Right ventricle myocardium inferior (tissue), 1 donor: ENCODE results near the gene LHPP. TPM values are rescaled to one million over a fixed set of nuclear protein-coding genes. Genes with fewer than 3 reads are reported as not detected.

ENCODE experiments used
- ATAC-seq: fragments of 200-7000 bp; cut with Tn5 transposase; one replicate; pipeline ENCODE4 v1.9.1; 2020; ENCODE audit warnings: mild to moderate bottlenecking, moderate library complexity
- DNase-seq: peaks from one replicate; pipeline ENCODE4 v3.0.0; 2021; ENCODE audit errors: missing footprints
- intact Hi-C: fragments of 100-400 bp; cut with DNase I; formaldehyde crosslinking; loops from one replicate; pipeline ENCODE4 v1.11.0; 2022
- total RNA-seq: library from RNA; stranded (reverse); fragmentation: NEBNext Ultra II Directional; extraction: Animal tissue kit (Norgen Biotek cat#: 25700); gene quantifications from one replicate; pipeline ENCODE4 v1.2.1, GENCODE V29; 2021
- donor health status: DM: no; HTN: yes; CAD: no; lungs with severe emphysema.

Gene LHPP
- total RNA-seq, 1 donor from 2014 or later: 5.8 TPM

DNA sequence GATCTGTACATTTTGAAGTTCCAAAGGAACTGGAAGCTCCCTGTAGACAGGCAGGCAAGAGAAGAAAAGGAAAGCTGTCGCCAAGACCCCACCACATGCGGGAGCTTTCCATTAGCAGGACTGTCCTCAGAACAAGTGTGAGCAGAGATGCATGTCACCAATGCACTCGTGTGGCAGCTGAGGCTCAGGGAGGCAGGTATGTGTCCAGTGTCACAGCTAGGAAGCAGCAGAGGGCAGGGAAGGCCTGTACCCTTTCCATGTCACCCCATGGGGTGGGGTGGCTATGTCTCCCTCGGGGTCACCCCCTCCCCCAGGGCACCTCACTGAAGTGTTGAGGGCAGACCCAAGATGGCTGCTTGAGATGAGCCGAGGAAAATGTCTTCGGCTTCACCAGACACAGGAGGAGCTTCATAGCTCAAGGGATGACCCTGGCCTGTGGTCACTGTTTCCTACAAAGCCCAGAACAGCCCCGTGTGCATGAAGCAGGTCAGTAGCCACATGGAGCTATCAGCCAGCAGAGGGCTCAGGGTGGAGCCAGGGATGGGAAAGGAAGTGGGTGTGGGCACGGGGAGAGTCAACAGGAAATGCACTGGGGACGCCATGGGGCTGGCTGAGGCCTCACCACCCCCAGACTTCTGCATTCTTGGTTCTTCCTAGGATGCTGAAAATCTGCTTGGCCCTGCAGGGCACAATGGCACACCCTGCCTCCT, 186.0 kb downstream of the LHPP start:
- intact Hi-C loops: loop anchor here (5.0 kb wide), 1 partner anchor 95 kb away; the partner anchor contains the start of gene FAM53B
- ATAC-seq (peak; percentile 57), DNase-seq (peak; percentile 92)

DNA sequence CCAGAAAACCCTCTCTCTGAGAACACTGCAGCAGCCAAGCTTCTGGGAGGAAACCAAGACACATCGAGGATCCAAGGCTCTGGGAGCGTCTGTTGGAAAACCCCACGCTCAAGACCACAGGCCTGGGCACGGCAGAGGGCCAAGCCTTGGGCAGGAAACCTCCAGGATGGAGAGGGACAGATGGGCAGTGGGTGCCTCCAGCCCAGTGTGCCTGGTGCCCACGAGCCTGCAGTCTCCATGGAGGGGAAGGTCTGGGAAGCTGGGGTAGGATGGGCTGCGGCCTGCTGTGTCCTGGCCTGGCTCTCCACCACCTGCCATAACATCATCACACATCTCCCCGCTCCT, 186.5 kb downstream of the LHPP start:
- no peak for DNase-seq
- ATAC-seq: no peak
- intact Hi-C loops: loop anchor here (5.0 kb wide), 1 partner anchor 94 kb away; the partner anchor contains the start of gene FAM53B

DNA sequence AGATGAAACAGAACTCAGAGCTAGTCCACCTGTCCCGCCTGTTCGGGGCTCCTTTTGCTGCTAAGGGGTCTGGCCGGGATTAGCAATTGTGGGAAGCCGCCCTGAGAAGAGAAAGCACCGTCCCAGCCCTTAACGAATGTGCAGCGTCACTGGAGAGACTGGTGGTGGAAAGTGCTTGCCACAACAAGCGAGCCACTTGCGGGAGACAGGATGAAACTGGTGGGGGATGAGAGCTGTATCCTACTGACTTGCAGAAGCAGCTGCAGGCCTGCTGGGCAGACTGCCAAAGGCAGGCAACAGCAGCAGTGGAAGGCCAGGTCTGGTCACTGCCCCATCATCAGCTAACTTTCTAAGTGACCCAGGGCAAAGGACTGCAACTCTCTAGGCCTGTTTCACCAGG, 187.1 kb downstream of the LHPP start:
- intact Hi-C loops: loop anchor here (5.0 kb wide), 1 partner anchor 94 kb away; the partner anchor contains the start of gene FAM53B
- DNase-seq (peak; percentile 92), ATAC-seq (peak; percentile 55)

DNA sequence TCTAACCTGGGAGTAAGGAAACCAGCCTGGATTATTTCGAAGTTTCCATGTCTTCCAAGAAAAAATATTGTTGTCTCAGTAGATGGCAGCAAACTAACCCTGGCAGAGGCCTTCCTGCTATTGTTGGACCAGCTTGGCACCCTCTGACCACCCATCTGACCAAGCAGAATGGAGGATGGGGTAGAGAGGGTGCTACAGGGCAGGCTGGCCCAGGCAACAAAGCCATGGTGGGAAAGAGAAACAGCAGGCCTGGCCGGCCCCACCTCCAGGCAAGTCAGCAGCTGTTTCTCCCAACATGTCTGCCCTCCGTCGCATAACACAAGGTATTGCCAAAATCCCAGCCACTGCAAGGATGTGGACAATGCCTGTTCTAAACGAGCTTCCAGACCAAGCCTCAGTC, 187.6 kb downstream of the LHPP start:
- intact Hi-C loops: loop anchor here (5.0 kb wide), 1 partner anchor 93 kb away; the partner anchor contains the start of gene FAM53B
- peak; percentile 38 for ATAC-seq
- peak; percentile 69 for DNase-seq

DNA sequence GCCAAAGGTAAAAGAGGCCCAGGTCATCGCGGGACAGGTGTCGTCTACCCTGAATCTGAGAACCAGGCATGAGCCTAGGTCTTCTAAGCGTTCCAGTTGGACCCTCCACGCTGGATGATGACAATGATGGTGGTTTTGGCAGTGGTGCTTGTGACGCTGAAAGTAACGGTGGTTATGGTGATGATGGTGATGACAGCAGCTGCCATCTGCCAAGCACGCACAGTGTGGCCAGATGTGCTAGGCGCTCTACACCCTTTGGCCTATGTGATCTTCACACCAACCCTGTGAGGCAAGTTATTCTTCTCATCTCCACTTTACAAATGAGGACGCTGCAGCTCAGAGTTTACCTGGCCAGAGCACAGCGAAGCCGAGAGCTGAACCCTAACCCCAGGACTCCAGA, 188.6 kb downstream of the LHPP start:
- intact Hi-C loops: no loop called here
- no peak for DNase-seq
- ATAC-seq: no peak

DNA sequence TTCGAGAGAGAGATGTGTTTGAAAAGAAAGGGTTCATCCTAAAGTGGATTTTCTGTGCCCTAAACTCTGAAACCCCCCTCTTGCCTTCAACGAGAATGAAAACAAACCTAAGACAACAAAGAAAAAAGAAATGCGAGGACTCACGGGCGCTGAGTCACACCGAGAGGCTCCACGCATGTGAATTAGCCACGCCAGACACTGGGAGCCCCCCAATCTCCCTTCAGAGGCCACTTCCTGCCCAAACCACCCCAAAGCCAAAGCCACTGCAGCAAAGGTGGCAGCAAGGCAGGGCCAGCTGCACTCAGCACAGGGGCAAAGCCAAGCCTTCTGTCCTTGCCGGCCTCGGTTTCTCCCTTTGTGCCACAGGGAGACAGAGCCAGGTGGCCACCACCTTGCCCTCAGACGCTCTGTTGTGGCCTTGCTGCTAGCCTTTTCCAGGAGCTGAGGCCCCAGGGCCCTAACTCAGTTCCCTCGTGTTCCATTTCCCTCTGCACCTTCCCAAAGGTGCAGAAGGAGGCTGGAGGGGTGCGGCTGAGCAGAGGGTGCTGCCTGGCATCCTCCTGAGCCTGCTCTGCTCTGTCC, 189.3 kb downstream of the LHPP start:
- peak; percentile 57 for DNase-seq
- no peak for ATAC-seq
- intact Hi-C loops: no loop called here

DNA sequence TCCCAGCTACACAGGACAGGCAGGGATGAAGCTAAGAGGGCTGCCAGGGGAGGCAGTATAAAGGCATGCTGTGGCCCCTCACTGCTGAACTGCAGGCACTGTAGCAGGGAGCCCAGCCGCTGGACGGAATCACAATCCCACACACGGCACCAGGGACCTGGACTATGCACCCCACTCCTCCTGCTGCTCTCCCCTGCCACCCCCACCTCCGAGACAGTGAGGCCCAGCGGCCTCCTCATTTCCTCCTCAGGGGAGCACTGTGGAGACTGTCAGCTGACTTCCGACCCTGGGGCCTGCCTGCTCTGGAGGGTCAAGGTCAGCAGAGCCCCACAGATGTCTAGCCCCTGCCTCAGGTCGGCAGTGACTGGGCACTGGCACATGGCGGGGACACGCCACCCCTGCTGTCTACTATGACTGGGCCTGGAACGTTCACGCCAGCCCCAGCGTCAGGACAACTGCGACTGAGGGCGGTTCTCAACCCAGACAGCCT, 189.8 kb downstream of the LHPP start:
- intact Hi-C loops: no loop called here
- no peak for ATAC-seq
- DNase-seq: peak; percentile 57

DNA sequence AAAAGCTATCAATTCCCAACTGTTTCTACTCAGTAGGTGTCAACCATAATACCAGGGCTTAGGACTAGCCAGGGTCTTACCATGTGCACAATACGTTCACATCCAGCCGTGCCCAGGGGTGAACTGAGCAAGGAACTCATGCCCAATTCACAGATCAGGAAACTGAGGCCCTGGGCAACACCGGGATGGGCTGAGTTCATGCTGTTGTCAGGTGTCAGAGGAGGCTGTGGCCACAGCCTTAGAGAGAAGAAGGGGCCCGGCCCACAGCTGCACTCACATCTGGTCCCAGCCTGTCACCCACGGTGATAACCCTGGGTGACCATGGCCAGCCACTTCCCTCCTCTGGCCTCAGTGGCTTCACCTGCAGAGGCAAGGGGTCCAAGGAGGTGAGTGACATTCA, 190.6 kb downstream of the LHPP start:
- DNase-seq (peak; percentile 35), ATAC-seq (no peak)
- intact Hi-C loops: no loop called here

DNA sequence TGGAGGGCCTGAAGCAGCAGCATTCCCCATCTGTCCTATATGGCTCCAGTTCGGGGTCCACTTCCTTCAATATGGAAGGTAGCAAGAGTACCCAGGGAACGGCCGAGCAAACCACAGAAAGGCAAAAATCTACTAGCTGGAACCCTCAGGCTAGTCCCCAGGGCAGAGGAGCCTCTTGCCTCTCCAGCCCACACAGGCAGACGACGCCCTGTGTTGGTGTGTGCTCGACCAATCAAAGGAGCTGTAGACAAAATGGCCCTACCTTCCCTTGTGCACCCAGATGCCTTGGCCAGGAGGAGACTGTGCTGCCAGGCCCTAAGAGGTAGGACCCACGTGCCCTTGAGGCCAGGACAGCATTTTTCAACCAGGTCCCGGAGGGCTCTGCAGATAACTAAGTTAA, 191.1 kb downstream of the LHPP start:
- DNase-seq: peak; percentile 57
- no peak for ATAC-seq
- intact Hi-C loops: no loop called here

DNA sequence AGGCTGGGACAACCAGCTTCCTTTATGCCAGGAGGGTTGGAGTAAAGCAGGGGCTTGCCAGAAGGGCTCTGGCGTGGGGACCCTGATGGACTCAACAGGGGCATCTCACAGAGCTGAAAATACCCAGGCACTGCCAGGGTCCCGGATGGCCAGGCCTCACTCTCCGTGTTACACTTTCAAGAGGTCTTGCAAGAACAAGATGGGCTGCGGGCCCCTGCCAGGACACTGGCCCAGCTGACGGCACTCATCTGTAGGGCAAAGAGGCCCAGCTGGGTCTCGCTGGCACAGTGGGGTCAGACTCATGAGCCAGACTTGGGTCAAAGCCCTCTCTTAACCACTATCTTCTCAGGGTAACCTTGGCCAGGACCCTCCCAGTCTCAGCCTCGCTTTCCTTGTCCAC, 191.7 kb downstream of the LHPP start:
- ATAC-seq (no peak), DNase-seq (peak; percentile 65)
- intact Hi-C loops: no loop called here

DNA sequence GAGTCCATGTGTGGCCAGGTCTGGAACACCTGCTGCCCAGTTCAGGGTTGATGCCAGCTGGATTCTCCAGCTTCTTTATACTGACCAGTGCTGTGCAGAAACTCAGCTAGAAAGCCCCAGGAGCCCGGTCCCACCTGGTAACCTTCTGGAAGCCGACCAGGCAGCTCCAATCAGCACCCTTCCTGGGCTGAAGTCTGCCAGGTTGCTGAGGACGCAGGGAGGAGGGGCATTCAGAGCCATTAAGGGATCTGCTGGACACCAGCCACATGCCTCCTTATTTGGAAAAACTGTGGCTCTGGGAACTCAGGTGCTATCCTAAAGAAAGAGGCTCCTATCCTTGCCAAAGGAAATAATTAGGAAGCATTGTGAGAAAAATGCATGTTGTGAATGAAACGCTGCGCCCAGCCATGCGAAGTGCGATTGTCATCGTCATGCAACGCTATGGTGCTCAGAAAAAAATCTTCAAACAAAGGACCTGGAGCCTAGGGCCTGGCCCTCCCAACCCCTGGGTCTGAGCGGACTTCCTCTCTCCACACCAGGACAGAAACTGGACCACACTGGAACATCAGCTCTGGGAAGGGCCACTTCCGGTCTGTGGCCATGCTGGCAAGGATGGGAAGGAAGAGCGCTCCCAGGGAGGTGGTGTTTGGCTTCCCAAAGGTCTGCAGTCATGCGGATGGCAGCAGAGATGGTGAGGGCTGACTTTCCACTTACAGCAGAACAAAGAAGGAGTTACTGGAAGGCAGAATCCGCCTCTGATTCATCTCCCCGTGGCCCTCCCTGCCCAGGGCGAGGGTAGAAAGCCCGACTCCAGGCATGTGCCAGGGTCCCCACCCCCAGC, 192.4 kb downstream of the LHPP start:
- DNase-seq (peak; percentile 52), ATAC-seq (peak; percentile 14)
- intact Hi-C loops: no loop called here

DNA sequence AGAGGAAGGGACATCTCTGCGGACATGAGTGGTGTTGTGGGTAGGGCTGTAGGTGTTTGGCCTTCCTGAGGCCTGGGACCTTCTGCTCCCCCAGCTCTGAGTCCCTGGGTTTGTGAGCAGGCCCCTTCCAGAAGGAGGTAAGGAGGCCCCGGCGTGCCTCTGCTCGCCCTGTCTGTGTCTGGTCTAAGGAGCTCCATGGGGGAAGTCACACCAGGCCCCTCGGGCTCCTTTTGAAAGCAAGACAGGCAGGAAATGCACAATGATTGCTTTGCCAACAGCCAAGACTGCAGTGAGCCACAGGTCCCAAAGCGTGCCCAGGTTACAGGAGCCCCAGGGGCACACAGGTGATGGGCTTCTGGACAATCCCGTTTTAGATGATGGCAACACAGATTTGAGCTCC, 193.1 kb downstream of the LHPP start:
- DNase-seq (no peak), ATAC-seq (no peak)
- intact Hi-C loops: no loop called here

DNA sequence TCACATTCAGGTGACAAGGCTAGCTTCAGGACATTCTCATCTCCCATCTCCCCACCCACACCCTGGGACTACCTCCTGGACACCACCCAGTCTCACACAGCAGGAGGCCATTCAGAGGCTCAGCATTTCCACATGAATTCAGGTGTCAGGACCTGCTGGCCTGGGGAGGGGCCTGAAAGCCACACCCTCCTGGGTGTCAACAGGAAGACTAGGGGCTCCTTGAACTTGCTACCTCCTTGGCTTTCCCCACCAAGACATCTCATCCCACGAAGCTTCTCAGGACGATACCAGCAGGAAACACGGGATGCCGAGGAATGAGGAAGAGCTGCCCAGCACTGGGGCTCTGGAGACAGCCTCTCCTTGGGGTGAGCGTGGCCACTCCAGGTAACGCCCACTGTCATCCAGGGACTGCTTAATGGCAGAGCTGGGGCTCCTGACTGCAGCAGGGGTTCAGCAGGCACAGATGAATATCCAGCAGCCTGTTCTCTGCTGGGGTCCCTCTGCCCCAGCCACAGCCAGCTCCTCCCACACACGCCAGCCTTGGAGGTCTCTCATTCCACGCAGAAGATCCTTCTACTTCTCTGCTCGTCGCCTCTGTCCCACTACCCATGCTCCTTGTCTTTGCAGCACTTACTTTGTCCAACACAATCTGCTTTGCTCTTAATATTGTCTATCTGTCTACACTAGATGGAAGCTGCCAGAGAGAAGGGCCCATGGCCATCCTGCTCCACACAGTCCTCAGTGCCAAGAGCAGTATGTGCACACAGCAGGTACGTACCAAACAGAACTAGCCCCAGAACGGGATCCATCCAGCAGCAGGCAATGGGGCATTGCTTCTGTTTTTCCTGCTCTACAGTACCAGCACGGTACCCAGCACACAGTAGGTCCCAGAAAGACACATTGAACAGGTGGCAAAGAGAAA, 193.8 kb downstream of the LHPP start:
- intact Hi-C loops: no loop called here
- DNase-seq: peak; percentile 30
- no peak for ATAC-seq

DNA sequence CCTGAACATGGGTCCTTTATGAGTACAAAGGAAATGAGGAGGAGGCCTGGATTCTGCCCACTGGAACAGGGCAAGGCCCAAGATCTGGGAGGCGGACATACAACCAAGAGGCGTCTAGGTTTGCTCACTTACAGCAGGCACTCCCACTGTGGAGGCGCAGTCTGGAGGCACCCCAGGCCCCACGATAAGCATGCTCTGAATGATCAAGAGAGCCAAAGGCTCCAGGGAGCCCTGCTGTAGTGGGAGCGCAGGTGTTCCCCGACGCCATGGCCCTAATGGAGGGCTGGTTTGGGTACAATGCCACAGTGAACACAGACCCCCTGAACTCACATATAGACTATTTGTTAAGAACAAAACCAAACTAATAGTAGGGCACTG, 194.5 kb downstream of the LHPP start:
- DNase-seq (peak; percentile 20), ATAC-seq (no peak)
- intact Hi-C loops: no loop called here

DNA sequence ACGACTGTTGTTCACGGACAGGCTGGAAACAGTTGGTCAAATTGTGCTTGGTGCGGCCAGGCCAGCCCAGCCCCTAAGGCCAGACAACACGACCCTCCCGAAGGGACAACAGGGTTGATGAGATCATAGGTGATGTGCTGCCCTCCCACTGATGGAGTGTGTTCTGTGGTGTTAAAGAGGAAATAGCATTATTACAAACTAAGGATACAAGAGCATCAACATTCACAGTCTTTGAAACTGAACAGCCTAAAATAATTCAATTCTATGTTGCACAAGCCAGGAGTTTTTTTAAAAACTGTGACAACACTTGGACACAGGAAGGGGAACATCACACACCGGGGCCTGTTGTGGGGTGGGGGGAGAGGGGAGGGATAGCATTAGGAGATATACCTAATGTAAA, 194.9 kb downstream of the LHPP start:
- ATAC-seq (no peak), DNase-seq (no peak)
- intact Hi-C loops: no loop called here

DNA sequence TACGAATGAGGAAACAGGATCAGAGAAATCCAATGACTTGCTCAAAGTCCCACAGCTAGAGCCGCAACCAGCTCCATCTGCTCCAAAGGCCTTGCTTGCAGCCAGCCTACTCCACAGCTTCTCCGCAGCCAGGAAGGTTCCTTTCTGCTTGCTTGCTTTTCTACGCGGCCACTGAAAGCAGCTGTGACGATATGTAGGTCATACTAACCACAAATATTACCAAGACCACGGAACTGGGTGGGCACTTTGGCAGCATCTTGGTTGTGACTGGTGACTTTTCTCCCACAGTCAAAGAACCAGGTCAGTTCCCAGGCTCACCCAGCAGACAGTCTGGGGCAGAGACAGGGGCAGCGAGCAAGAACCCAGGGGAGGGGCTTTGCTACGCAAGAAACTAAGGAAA, 196.2 kb downstream of the LHPP start:
- intact Hi-C loops: no loop called here
- DNase-seq (peak; percentile 70), ATAC-seq (no peak)

DNA sequence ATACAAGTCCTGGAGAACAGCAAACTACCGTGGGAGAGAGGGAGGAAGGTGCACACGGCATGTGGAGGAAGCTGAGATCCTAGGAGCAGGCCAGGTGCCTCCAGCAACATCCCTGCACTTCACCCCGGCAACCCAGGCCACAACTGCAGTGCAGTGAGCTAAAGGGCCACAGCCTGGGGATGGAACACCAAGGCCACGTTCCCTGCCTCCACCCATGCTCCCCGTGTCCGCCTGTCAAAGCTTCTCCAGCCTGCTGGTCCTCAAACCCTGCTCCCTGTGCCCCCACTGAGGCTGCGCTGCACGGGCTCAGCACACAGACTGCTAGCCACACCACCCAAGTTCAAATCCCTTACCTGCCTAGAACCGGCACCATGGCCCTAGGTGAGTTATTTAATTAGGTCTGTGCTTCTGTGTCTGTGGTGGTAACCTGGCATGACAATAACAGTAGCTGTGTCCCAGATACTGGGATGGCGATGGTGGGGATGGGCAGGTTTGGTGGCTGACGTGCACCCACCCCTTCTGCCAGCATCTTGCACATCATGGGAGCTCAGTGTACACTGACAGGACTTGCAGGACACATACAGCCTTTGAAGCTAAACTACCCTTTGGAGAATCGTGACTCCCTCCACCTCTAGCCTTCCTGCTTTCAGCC, 197.1 kb downstream of the LHPP start:
- intact Hi-C loops: no loop called here
- no peak for ATAC-seq
- peak; percentile 35 for DNase-seq

DNA sequence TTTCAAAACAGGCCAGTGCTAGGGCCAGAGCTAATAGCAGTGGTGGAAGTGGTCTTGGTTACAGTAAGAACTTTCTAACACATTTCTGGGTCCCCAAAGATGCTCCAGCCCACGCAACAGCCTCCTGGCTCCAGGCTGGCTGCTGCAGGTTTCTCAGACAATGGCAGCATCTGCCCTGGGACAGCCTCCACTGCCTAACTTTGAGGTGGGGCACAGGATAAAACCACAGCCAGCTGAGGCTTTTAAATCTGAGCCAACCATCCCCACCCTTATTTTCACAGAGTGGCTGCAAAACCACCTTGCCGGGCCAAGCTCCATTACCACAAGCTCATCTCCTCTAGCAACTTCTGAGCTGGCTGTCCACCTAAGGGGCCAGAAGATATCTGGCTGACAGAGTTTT, 197.8 kb downstream of the LHPP start:
- peak; percentile 57 for DNase-seq
- intact Hi-C loops: no loop called here
- ATAC-seq: no peak
